Thymus (tissue), 11 donors: Measurements from ENCODE around the gene CLEC11A. TPM values are rescaled to one million over a fixed set of nuclear protein-coding genes. Genes with fewer than 3 reads are reported as not detected.
A peak's percentile ranks its signal among the peaks of the same experiment; 100 is the strongest.

Experiments used
- DNase-seq, 9 donors: peaks; one replicate each; pipeline ENCODE4 v3.0.0-alpha.2; 2013; ENCODE audit warnings: low spot score in 9 of 9, low read depth in 6 of 9, missing footprints in 1 of 9
- H3K27ac ChIP-seq, 2 donors: one replicate each; pipeline ENCODE4 v1.5.1; 2013; ENCODE audit warnings: control low read depth in 1 of 2, low read depth in 1 of 2, low read length in 1 of 2, mild to moderate bottlenecking in 1 of 2, moderate library complexity in 1 of 2
- H3K27me3 ChIP-seq, 2 donors: one replicate each; pipeline ENCODE4 v1.5.1; 2013; ENCODE audit warnings: low read length in 1 of 2; ENCODE audit not compliant: control insufficient read depth in 2 of 2, insufficient read depth in 1 of 2
- H3K36me3 ChIP-seq, 2 donors: one replicate each; pipeline ENCODE4 v1.5.1; 2013; ENCODE audit warnings: low read length in 1 of 2, mild to moderate bottlenecking in 1 of 2, moderate library complexity in 1 of 2; ENCODE audit not compliant: control insufficient read depth in 2 of 2, insufficient read depth in 2 of 2
- H3K4me1 ChIP-seq, 2 donors: one replicate each; pipeline ENCODE4 v1.5.1; 2013; ENCODE audit warnings: low read length in 2 of 2; ENCODE audit not compliant: control insufficient read depth in 2 of 2, insufficient read depth in 2 of 2
- H3K4me3 ChIP-seq, 2 donors: one replicate each; pipeline ENCODE4 v1.5.1; 2013; ENCODE audit warnings: low read length in 2 of 2, control low read depth in 1 of 2, mild to moderate bottlenecking in 1 of 2
- H3K9me3 ChIP-seq, 2 donors: one replicate each; pipeline ENCODE4 v1.5.1; 2013; ENCODE audit warnings: low read length in 1 of 2, mild to moderate bottlenecking in 1 of 2; ENCODE audit not compliant: control insufficient read depth in 2 of 2, insufficient read depth in 1 of 2
- WGBS: extraction: QIAGEN DNeasy Blood & Tissue Kit; methylation state at CpG from one replicate; pipeline ENCODE4 v1.1.7; 2013; 5-methylcytosine and 5-hydroxymethylcytosine counted together
- polyA plus RNA-seq: library from polyadenylated mRNA; stranded (reverse); fragments of 200-250 nt; gene quantifications from one replicate; pipeline ENCODE4 v1.2.3, GENCODE V29; 2013
- total RNA-seq: library from RNA; stranded (reverse); fragments of 120-200 nt; gene quantifications from one replicate; pipeline ENCODE4 v1.2.4, GENCODE V29; 2013
- donor health status: healthy.

Gene CLEC11A
- total and polyA plus RNA-seq, 2 donors: 10.5 to 10.7 TPM

DNA sequence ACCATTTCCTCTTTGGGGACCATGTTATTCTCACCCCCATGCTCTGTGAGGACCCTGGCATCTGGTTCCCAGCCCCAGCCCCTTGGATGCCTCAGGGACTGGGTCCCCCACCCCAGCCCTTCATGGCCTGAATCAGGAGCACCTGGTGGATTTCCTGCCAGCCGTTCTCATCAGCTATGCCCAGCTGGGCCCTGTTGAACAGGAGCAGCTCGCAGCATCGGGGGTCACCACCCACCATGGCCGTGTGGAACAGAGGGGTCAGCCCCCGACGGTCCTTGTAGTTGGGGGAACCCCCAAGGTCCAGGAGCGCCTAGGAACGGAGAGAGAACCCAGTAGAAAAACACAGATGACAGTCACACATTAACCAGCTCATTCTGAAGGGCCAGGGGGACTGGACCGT lies 11.4 kb upstream of the CLEC11A start:
- Histone ChIP-seq H3K27ac (no peak overlapping the region), H3K4me3 (no peak overlapping the region), H3K9me3 (no peaks in the 10 kb centered on the region), H3K4me1 (peaks cover 19 to 29% of the 10 kb centered on the region in 2 donors), H3K27me3 (peaks cover 0 to 17% of the 10 kb centered on the region in 2 donors), H3K36me3 (no peaks in the 10 kb centered on the region)
- no peak for DNase-seq
- 88% methylated on average over 9 of the region's 9 CpGs for WGBS

DNA sequence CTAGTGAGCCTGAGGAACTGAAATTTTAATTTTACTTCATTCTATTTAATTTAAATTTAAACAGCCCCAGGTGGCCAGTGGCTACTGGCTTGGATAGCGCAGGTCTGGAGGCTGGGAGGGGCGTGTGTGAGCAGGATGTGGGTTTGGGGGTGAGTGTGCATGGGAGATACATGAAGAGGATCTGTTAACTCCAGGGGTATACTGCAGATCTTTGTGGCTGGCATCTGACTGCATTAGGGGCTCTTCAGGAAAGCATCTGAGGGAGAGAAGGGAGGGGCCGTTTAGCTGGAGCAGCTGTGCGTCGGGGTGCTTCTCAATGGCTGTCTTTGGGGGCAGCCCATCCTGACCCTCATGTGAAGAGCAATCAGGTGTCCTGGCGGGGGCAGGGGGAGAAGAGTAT lies 10.3 kb upstream of the CLEC11A start:
- no peaks in the 10 kb centered on the region for H3K36me3 ChIP-seq
- peak in 2 of 9 donors; percentile 23 to 49 for DNase-seq

DNA sequence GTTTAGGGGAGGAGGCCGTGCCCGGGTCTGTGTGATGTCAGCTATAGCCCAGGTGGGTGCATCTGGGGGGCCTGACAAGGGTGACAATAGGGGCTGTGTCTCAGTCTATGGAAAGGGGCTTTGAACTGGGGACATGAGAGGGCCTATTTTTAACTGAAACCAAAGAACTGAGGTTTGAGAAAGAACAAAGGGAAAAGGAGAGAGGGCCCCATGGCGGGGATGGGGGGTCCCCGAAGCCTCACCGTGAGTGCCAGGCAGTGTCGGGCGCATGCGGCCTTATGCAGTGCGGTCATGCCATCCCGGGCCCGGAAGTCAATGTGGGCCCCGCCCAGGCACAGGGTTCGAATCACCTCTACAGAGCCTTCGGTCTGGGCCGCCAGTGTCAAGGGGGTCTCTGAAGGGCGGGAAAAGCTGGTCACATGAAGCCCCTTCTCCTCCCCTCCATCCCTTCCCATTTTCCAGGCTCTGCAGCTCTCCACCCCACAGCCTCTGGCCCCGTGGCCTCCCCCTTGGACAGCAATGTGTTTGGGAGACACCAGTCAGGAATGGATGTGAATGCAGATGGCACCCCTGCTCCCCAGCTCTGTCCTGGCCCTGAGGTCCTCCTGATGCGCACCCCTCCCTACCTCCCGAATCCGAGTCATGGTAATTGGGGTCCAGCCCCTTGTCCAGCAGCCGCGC lies 9.5 kb upstream of the CLEC11A start:
- Histone ChIP-seq H3K9me3 (no peaks in the 10 kb centered on the region), H3K27me3 (peaks cover 7 to 34% of the 10 kb centered on the region in 2 donors), H3K36me3 (no peaks in the 10 kb centered on the region), H3K4me1 (peaks cover 24 to 38% of the 10 kb centered on the region in 2 donors), H3K27ac (peak overlapping the region in 1 of 2 donors; percentile 69), H3K4me3 (no peak overlapping the region)
- 63% methylated on average over 22 of the region's 22 CpGs for WGBS
- DNase-seq: peak in 2 of 9 donors; percentile 48 to 77

More for the DNA sequence above, 10.3 kb upstream of the CLEC11A start:
- Histone ChIP-seq H3K9me3 (no peaks in the 10 kb centered on the region), H3K27ac (peak overlapping the region in 1 of 2 donors; percentile 69), H3K4me3 (no peak overlapping the region), H3K27me3 (peaks cover under 1 to 27% of the 10 kb centered on the region in 2 donors), H3K4me1 (peaks cover 20 to 34% of the 10 kb centered on the region in 2 donors)
- WGBS: 6% methylated on average over 6 of the region's 6 CpGs

- Histone ChIP-seq H3K9me3 (peaks cover 0 to 4% of the 10 kb centered on the region in 2 donors), H3K36me3 (no peaks in the 10 kb centered on the region), H3K4me1 (peaks cover 27 to 57% of the 10 kb centered on the region in 2 donors), H3K4me3 (no peak overlapping the region), H3K27ac (no peak overlapping the region), H3K27me3 (peaks cover 23 to 53% of the 10 kb centered on the region in 2 donors)
- DNase-seq: no peak
- 93% methylated on average over 39 of the region's 39 CpGs for WGBS
Measured at GRCh38 chr19:50716178-50717025, 6.8 kb upstream of the CLEC11A start.

DNA sequence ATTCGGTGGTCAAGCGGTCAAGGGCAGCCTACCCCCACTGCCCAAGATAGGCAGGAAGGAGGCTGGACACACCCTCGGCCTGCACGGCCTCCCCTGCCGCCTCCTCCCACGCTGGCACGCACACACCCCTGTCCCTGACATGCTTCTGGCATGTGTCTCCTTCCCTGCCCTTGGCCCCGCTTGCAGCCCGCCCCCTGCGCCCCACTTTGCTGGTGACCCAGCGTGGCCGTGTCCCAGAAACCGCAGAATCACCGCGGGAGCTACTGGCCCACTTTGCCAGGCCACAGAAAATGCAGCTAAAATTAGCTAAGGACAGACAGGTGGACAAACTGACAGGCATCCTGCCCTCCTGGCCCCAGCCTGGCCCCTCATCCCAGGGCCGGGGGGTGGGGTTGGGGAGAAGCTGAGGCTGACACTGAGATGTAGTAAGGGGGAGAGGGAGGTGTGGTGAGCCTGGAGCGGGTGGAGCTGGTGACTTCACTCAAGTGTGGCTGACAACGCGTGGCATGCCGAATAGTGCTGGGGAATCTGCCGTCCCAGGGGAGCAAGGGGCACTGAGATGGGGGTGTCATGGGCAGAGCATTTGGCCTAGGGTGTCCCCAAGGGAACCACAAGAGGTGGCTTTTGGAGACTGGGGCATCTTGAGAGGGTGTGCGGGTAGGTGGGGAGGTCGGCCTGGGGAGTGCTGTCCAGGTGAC lies 6.0 kb upstream of the CLEC11A start:
- H3K27ac ChIP-seq: no peak overlapping the region
- H3K27me3 ChIP-seq: peaks cover 23 to 59% of the 10 kb centered on the region in 2 donors
- WGBS: 73% methylated on average over 23 of the region's 23 CpGs
- DNase-seq: no peak
- peaks cover 25 to 56% of the 10 kb centered on the region in 2 donors for H3K4me1 ChIP-seq
- H3K4me3 ChIP-seq: no peak overlapping the region
- no peaks in the 10 kb centered on the region for H3K36me3 ChIP-seq
- H3K9me3 ChIP-seq: peaks cover 0 to 6% of the 10 kb centered on the region in 2 donors

- H3K4me1 ChIP-seq: peaks cover 21 to 53% of the 10 kb centered on the region in 2 donors
- no peak for DNase-seq
- no peak overlapping the region for H3K27ac ChIP-seq
- H3K27me3 ChIP-seq: peaks cover 25 to 66% of the 10 kb centered on the region in 2 donors
- H3K36me3 ChIP-seq: no peaks in the 10 kb centered on the region
- 3% methylated on average over 11 of the region's 13 CpGs for WGBS
- peaks cover 0 to 6% of the 10 kb centered on the region in 2 donors for H3K9me3 ChIP-seq
- H3K4me3 ChIP-seq: peak overlapping the region in 1 of 2 donors; percentile 41
Measured at GRCh38 chr19:50717891-50718254, 5.3 kb upstream of the CLEC11A start.

DNA sequence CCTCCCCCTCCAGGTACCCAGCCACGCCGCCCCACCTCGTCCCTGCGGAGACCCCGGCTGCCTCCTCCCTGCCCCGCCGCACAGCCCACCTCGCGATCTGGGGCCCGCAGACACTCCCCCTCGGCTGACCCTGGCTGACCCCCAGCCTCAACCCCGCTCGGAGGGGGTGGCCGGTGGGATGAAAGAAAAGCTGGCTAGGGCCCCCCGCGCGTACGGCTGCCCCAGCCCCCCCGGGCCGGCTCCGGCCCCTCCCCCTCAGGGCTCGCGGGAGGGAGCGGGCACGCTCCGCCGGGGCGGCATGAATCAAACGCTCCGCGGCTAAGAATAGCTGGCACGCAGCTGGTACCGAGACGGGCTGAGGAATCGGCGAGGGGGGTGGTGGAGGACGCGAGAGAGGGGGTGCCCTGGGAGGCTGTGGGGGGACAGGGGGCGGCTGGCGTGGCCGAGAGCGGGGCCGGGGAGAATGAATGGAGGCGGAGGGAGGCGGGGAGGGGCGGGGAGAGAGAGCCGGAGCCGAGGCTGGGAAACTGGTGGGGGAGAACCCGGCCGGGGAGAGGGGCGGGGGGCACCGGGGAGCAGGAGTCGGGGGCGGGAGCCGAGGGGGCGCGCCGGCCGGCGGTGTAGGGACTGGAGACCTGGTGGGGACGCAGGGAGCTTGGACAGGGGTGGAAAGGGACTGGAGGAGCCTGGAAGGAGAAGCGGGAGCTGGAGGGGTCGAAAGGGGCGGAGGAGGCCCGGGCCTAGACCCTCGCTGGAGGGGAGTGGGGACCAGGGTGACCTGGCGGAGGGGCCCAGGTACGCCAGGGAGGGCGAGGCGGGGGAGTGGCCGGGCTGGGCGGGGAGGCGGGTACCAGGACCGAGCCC lies 4.7 kb upstream of the CLEC11A start:
- Histone ChIP-seq H3K4me3 (peak overlapping the region; percentile 18 to 41), H3K4me1 (peaks cover 15 to 53% of the 10 kb centered on the region in 2 donors), H3K27me3 (peaks cover 29 to 73% of the 10 kb centered on the region in 2 donors), H3K9me3 (peaks cover 0 to 6% of the 10 kb centered on the region in 2 donors), H3K36me3 (no peaks in the 10 kb centered on the region), H3K27ac (no peak overlapping the region)
- WGBS: 2% methylated on average over 73 of the region's 74 CpGs
- DNase-seq: no peak

- Histone ChIP-seq H3K36me3 (no peaks in the 10 kb centered on the region), H3K4me1 (peaks cover 11 to 53% of the 10 kb centered on the region in 2 donors), H3K9me3 (peaks cover 0 to 6% of the 10 kb centered on the region in 2 donors), H3K27ac (no peak overlapping the region), H3K27me3 (peaks cover 35 to 77% of the 10 kb centered on the region in 2 donors), H3K4me3 (peak overlapping the region; percentile 18 to 41)
- WGBS: 5% methylated on average over 29 of the region's 30 CpGs
- DNase-seq: no peak
Measured at GRCh38 chr19:50719119-50719435, 4.1 kb upstream of the CLEC11A start.
